Medulla oblongata (tissue), 1 donor: ENCODE results near the gene CLEC14A.

ENCODE experiments used
- DNase-seq: peaks from one replicate; pipeline ENCODE4 v3.0.0-alpha.2; 2015; ENCODE audit errors: extremely low spot score

CLEC14A gene

GRCh38 chr14:38248321-38249028 is 7.4 kb downstream of the CLEC14A start:
- no peak for DNase-seq

- DNase-seq, result no peak
Observed at GRCh38 chr14:38243696-38244240, 12.1 kb downstream of the CLEC14A start.

GRCh38 chr14:38238878-38239277 is 17.0 kb downstream of the CLEC14A start:
- DNase-seq, result no peak

- DNase-seq, result no peak
Observed at GRCh38 chr14:38238332-38238731, 17.6 kb downstream of the CLEC14A start.

GRCh38 chr14:38233218-38233617 is 22.7 kb downstream of the CLEC14A start:
- DNase-seq, result no peak

- DNase-seq, result no peak
Observed at GRCh38 chr14:38226366-38226765, 29.5 kb downstream of the CLEC14A start.

GRCh38 chr14:38225946-38226345 is 29.9 kb downstream of the CLEC14A start:
- DNase-seq, result no peak

GRCh38 chr14:38224338-38224737 is 31.6 kb downstream of the CLEC14A start:
- no peak for DNase-seq

GRCh38 chr14:38221077-38221476 is 34.8 kb downstream of the CLEC14A start:
- DNase-seq, result no peak

GRCh38 chr14:38217553-38217952 is 38.3 kb downstream of the CLEC14A start:
- DNase-seq, result no peak

GRCh38 chr14:38213001-38213400 is 42.9 kb downstream of the CLEC14A start:
- DNase-seq, result no peak

GRCh38 chr14:38212111-38212510 is 43.8 kb downstream of the CLEC14A start:
- no peak for DNase-seq

- no peak for DNase-seq
Observed at GRCh38 chr14:38211255-38211735, 44.6 kb downstream of the CLEC14A start.

GRCh38 chr14:38210587-38211216 is 45.2 kb downstream of the CLEC14A start:
- no peak for DNase-seq

- DNase-seq, result no peak
Observed at GRCh38 chr14:38209572-38210557, 46.0 kb downstream of the CLEC14A start.

GRCh38 chr14:38208618-38209562 is 47.0 kb downstream of the CLEC14A start:
- no peak for DNase-seq

- no peak for DNase-seq
Observed at GRCh38 chr14:38207736-38208617, 47.9 kb downstream of the CLEC14A start, which contains the start of gene SSTR1. TSS of gene SSTR1 (plus strand) at chr14:38207904. CDS start at chr14:38209390, 1,486 bp downstream.

- no peak for DNase-seq
Observed at GRCh38 chr14:38207377-38207735, 48.5 kb downstream of the CLEC14A start.

- no peak for DNase-seq
Observed at GRCh38 chr14:38206689-38207376, 49.1 kb downstream of the CLEC14A start.
